Fibroblast of villous mesenchyme (primary cell): ENCODE results near the gene AZU1. TPM values are rescaled to one million over a fixed set of nuclear protein-coding genes. Genes with fewer than 3 reads are reported as not detected.
A peak's percentile ranks its signal among the peaks of the same experiment; 100 is the strongest.

Source experiments
- DNase-seq: peaks from one replicate; pipeline ENCODE4 v3.0.0-alpha.2; 2010; ENCODE audit warnings: low read depth
- H3K4me3 ChIP-seq: 2 replicates; pipeline ENCODE4 v1.5.1; 2011; ENCODE audit warnings: low read depth, mild to moderate bottlenecking, low read length
- CTCF ChIP-seq: IDR thresholded peaks from 2 replicates; pipeline ENCODE4 v1.5.1; 2012; ENCODE audit warnings: low read depth, mild to moderate bottlenecking, low read length; ENCODE audit not compliant: insufficient read depth
- total RNA-seq: library from RNA; depleted of rRNA; stranded (reverse); fragments of >200 nt; gene quantifications from 2 replicates; pipeline ENCODE4 v1.2.3, GENCODE V29; 2012

Gene AZU1
- total RNA-seq, 1 donor: not detected

DNA sequence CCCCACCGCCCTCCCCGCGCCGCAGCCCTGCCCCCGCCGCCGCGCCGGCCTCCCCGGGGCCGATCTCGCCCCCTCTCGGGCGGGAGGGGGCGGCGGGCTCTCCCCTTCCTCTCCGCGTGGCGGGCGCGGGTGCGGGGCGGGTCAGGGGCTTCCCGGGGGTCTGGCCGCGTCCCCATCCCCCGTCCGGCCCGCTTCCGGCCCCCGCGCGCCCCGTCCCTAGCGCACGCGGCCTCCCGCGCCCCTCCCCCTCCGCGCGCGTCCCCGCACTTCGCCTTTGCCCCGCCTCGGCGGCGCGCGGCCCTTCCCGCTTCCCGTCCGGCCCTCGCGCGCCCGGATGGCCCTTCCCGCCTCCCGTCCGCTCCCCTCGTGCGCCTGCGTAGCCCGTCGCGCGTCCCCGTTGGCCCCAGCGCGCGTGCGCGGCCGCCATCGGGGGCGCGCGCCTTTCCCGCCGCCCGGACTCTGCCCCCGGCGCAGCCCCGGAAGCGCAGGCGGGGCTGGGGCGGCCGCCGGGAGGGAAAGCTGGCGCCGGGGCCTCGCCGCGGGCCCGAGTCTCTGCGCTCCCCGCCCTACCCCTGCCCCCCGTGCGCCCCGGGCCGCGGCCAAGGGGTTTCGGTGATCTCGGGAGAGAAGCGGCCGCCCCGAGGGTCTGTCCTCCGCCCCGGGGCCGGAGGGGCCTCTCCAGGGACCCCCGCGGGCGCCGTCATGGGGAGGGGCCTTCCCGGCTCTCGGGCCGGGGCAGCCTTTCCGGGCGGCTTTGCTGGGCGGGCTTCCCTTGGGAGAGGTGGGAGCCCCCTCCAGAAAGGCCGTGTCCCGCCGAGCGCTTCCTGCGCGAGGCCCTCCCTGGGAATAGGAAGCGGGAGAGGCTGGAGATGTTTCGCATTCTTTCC, 29.9 kb upstream of the AZU1 start:
- DNase-seq: peak; percentile 88
- TF ChIP-seq CTCF: no peak

GRCh38 chr19:798415-799075, 29.1 kb upstream of the AZU1 start:
- TF ChIP-seq CTCF: no peak
- H3K4me3 ChIP-seq: peak overlapping the region; percentile 91
- no peak for DNase-seq

More for the DNA sequence above, 29.9 kb upstream of the AZU1 start:
- peak overlapping the region; percentile 91 for H3K4me3 ChIP-seq

GRCh38 chr19:799076-799881, 28.4 kb upstream of the AZU1 start:
- peak; percentile 46 for TF ChIP-seq CTCF
- H3K4me3 ChIP-seq: peak overlapping the region; percentile 91
- peak; percentile 72 for DNase-seq

DNA sequence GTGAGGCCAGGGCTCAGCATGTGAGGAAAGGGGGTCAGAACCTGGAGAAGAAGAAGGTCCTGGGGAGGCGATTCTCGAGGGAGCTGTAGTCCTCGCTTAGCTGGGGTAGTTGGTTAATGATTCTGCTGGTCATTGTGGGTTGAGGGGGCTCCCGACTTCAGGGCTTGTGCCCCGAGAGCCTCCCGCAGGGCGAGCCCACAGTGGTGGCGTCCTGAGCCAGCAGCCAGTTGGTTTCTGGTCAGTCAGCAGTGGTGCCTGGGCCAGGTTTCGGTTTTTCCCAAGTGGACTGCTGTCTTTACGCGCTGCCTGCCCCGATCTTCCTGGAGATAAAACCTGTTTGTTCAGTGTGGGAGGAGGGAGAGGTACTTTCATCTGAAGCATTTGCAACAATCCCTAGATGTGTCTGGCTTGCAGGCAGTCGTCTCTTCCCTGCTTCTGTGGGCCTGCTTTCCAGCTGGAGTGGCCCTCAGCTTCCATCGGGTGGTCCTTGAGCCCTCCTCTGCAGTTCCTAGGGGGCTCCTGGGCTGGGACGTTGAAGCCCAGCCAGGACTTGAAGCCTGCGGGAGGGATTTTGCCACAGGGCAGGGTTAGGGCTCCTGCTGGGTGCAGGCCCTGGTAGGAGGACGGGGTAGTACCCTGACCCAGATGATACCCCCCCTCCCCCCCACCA, 27.1 kb upstream of the AZU1 start:
- TF ChIP-seq CTCF: no peak
- peak overlapping the region; percentile 91 for H3K4me3 ChIP-seq
- DNase-seq: peak; percentile 81

DNA sequence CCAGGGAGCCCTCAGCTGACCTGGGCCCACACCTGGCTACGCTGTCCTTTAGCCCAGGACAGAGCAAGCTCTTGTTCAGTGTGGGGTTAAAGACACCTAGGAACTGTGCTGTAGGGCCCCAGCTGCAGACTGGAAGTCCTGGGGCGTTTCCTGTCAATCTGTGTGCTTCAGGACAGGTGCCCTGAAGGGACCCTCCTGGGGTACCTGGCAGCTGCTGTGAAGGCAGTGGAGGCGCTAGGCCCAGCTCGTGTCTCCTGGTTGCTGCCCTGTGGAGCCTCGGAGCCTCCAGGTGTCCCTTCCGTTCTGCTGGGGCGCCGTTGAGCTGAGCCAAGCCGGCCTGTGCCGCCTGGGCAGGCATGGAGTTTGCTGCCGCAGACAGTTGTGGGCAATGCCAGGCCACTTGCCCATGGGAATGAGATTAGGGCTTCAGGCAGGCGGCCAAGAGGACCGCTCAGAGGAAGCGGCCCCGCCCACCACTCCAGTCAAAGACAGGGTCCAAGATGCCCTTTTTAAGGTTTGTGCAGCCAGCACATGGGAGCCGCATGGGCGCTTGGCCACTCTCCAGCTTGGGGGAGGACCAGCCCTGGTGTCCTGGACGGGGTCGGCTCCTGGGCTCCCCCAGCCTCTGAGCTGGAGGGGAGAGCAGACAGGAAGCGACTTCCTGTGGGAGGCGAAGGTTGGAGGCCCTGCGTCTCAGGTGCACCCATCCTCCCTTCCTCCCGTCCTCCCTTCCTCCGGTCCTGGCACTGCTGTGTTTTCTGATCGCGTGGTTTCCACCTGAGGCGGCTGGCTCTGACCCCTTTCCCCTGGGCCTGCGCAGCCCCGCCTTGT, 26.4 kb upstream of the AZU1 start:
- DNase-seq: no peak
- peak overlapping the region; percentile 91 for H3K4me3 ChIP-seq
- TF ChIP-seq CTCF: no peak
